ENCODE measurements around the gene GART. TPM values are rescaled to one million over a fixed set of nuclear protein-coding genes. Genes with fewer than 3 reads are reported as not detected.

GART gene
- total RNA-seq: 85.1 to 88.4 TPM (median 85.3 TPM) in 3 replicates

DNA sequence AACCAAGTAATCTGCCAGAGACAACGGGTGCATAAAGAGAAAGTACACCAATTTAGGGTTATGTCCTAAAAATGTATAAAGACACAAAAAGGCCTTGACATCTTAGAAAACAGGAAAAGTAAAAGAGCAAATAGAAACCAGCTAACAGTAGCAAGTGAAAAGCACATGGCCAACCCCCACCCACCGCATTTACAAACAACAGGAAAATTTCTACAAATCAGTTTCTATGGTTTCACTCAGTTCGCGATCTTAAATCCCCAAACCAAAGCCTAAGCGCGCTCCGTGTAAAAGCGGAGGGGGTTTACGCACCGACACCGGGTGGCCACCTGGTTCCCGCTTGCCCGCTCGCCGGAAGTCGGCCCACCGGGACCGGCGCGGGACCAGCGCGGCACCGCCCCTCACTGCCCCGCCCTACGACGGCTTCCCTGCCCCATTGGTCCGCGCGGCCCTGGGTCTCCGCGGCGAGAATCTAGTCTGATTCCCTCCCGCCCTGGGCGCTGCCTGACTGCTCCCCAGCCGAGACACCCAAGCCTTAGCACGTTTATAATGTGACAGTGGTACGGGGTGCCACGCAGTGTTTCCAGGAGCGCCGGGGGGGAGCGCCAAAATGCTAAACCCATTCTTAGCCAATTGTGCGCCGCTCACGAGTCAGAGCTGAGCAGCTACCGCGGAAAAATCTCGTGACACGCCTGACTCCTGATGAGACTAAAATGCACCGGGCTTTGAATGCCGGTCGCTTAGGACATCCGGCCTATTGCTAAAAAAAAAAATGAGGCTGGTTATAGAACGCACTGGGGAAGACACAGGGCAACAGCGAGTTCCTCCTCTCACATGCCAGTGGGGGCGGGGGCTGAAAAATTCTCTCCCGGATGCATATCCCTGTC lies at the start of gene GART:
GART (minus strand) TSS at position 362 of the 884 bp plus-strand sequence. CDS start 2,802 bp downstream, outside the sequence.
- peak; percentile 69 to 81 for DNase-seq (ENCODE audit: low spot score in 2 of 2, unreplicated experiment in 2 of 2)
- Mint-ChIP-seq H3K4me1 (peaks cover 39% of the 10 kb centered on the region), H3K27ac (peak within 1 kb of the TSS; percentile 100), H3K27me3 (ENCODE audit: low read depth) (no peaks in the 10 kb centered on the region), H3K36me3 (peaks cover 18% of the 10 kb centered on the region), H3K4me3 (peak within 1 kb of the TSS; percentile 89), H3K9me3 (peaks cover 4% of the 10 kb centered on the region)
- TF ChIP-seq, protein P1, sequence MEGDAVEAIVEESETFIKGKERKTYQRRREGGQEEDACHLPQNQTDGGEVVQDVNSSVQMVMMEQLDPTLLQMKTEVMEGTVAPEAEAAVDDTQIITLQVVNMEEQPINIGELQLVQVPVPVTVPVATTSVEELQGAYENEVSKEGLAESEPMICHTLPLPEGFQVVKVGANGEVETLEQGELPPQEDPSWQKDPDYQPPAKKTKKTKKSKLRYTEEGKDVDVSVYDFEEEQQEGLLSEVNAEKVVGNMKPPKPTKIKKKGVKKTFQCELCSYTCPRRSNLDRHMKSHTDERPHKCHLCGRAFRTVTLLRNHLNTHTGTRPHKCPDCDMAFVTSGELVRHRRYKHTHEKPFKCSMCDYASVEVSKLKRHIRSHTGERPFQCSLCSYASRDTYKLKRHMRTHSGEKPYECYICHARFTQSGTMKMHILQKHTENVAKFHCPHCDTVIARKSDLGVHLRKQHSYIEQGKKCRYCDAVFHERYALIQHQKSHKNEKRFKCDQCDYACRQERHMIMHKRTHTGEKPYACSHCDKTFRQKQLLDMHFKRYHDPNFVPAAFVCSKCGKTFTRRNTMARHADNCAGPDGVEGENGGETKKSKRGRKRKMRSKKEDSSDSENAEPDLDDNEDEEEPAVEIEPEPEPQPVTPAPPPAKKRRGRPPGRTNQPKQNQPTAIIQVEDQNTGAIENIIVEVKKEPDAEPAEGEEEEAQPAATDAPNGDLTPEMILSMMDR (IDR thresholded peaks at IDR 0.05; ENCODE audit: unreplicated experiment): no peak

DNA sequence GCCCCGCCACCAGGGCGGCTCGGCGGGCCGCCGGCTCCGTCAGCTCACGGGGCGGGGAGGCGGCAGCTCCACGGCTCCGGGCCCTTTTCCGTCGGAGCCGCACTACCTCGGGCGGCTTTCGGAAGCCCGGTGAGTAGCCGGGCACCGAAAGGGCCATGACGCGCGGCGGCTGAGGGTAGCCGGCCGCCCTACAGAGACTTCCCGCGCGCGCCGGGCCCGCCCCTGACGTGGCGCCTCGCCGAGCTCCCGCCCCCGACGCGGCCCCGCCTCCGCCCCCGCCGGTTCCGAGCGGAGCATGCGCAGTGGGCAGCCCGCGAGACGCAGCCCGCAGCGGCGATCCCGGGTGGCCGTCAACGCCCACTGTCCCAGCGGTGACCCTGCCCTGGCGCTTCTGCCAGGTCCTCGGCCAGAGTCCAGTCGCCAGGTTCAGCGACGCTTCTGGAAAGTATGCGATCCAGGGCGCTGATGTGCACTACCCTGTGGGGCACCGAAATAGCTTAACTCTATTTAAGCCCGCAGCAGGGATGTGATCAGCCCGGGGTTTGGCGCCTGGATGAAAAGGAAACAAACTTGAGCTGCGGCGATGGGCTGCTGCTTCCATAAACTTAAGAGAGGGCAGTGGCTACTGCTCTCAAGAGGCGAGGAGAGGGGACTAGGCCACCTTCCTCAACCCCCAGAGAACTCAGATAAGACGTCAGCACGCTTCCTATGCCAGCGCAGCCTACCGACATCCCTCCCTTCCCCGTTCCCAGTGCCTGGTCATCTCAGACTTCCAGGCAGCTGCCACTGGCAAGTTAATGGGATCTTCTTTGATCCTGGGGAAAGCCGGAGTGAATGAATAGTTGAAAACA lies 46.8 kb upstream of the GART start, which contains the start of gene DONSON:
DONSON (minus strand) TSS at position 200 of the 851 bp plus-strand sequence; CDS start at position 157, 43 bp downstream.
- no peaks in the 10 kb centered on the region for H3K9me3 Mint-ChIP-seq
- H3K4me3 Mint-ChIP-seq: peak within 1 kb of the TSS; percentile 87
- DNase-seq (ENCODE audit: low spot score in 2 of 2, unreplicated experiment in 2 of 2): peak; percentile 86 to 94
- H3K36me3 Mint-ChIP-seq: peaks cover 7% of the 10 kb centered on the region
- H3K27me3 Mint-ChIP-seq (ENCODE audit: low read depth): no peaks in the 10 kb centered on the region
- H3K4me1 Mint-ChIP-seq: peaks cover 17% of the 10 kb centered on the region
- TF ChIP-seq, protein P1 (IDR thresholded peaks at IDR 0.05; ENCODE audit: unreplicated experiment): no peak
- H3K27ac Mint-ChIP-seq: peak within 1 kb of the TSS; percentile 96

DNA sequence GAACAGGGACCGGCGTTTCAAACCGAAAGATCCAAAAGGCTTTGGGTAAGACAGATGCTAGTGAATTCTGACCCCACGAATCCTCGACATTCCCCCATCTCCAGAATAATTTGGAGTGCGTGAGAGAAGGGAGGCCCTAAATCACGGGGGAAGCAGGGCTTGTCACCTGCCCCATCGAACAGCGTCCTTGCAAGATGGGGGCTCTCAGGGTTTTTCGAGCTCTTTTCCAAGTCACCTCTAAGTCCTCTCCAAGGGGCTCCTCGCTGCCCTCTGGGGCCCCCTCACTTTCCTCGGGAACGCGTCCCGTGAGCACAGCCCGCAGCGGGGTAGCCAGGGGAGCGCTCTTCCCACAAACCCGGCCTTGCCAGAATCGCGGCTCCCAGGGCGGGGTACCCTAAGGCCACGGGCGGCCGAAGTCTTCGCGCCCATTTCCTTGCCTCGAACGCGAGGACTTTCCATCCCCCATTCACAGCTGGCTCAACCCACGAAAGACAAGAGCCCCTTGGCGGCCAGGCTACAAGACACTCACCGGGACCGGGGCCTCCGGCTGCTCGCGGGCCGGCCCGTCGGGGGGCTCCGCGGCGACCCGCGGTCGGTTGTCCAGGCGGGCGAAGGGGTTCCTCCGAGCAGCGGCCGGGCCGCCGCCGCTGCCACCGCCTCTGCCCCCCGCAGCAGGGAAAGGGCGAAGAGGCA lies 46.0 kb upstream of the GART start:
- H3K27me3 Mint-ChIP-seq (ENCODE audit: low read depth): no peaks in the 10 kb centered on the region
- DNase-seq (ENCODE audit: low spot score in 2 of 2, unreplicated experiment in 2 of 2): peak in 1 of 2 experiments; percentile 51
- peaks cover 17% of the 10 kb centered on the region for H3K4me1 Mint-ChIP-seq
- peak overlapping the region; percentile 86 for H3K4me3 Mint-ChIP-seq
- peak overlapping the region; percentile 73 for H3K27ac Mint-ChIP-seq
- peaks cover 5% of the 10 kb centered on the region for H3K36me3 Mint-ChIP-seq
- TF ChIP-seq, protein P1 (IDR thresholded peaks at IDR 0.05; ENCODE audit: unreplicated experiment): no peak
- H3K9me3 Mint-ChIP-seq: no peaks in the 10 kb centered on the region

DNA sequence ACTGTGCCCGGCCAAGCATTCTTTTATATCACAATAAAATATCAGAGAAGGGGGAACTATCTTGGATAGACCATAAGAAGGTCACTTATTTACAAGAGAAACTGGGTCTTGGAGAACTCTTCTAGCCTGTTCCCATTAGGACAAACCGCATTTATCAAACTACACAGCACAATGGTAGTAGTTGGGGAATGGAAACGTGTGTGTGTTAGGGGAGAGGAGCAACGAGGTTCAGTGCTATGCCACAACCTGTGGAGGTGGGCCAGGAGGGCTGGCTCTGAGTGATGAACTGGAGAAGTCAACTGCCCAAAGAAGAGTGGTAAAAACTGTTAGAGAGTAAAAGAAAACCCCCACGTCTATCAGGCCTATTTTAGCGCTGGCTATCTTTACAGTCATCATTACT lies 45.0 kb upstream of the GART start:
- Mint-ChIP-seq H3K27me3 (ENCODE audit: low read depth) (no peaks in the 10 kb centered on the region), H3K36me3 (peaks cover 3% of the 10 kb centered on the region), H3K27ac (peak overlapping the region; percentile 8), H3K9me3 (no peaks in the 10 kb centered on the region), H3K4me3 (peak overlapping the region; percentile 52), H3K4me1 (peaks cover 17% of the 10 kb centered on the region)
- no peak for DNase-seq (ENCODE audit: low spot score in 2 of 2, unreplicated experiment in 2 of 2)
- TF ChIP-seq, protein P1 (IDR thresholded peaks at IDR 0.05; ENCODE audit: unreplicated experiment): no peak

GRCh38 chr21:33584455-33584854 lies 42.5 kb upstream of the GART start:
- TF ChIP-seq, protein P1 (IDR thresholded peaks at IDR 0.05; ENCODE audit: unreplicated experiment): no peak
- H3K4me1 Mint-ChIP-seq: peaks cover 17% of the 10 kb centered on the region
- H3K9me3 Mint-ChIP-seq: no peaks in the 10 kb centered on the region
- DNase-seq (ENCODE audit: low spot score in 2 of 2, unreplicated experiment in 2 of 2): no peak
- H3K27ac Mint-ChIP-seq: no peak overlapping the region
- peaks cover 3% of the 10 kb centered on the region for H3K36me3 Mint-ChIP-seq
- H3K27me3 Mint-ChIP-seq (ENCODE audit: low read depth): no peaks in the 10 kb centered on the region
- H3K4me3 Mint-ChIP-seq: no peak overlapping the region
